Testis (tissue), 3 donors: Measurements from ENCODE around the gene OPRL1. TPM values are rescaled to one million over a fixed set of nuclear protein-coding genes. Genes with fewer than 3 reads are reported as not detected.

Experiments used
- DNase-seq: peaks from one replicate; pipeline ENCODE4 v3.0.0-alpha.2; 2019
- H3K27ac ChIP-seq, 2 donors: fragments of 200-600 bp; sonication (generic); one replicate each; pipeline ENCODE4 v1.5.1; 2019
- H3K27me3 ChIP-seq: fragments of 200-600 bp; sonication (generic); one replicate; pipeline ENCODE4 v1.5.1; 2019
- H3K36me3 ChIP-seq: fragments of 200-600 bp; sonication (generic); one replicate; pipeline ENCODE4 v1.5.1; 2017; ENCODE audit warnings: low read depth; ENCODE audit errors: missing control alignments
- H3K4me1 ChIP-seq: fragments of 200-600 bp; sonication (generic); one replicate; pipeline ENCODE4 v1.5.1; 2019
- H3K4me3 ChIP-seq, 2 donors: fragments of 200-600 bp; sonication (generic); one replicate each; pipeline ENCODE4 v1.5.1; 2017 to 2019
- H3K9me3 ChIP-seq: fragments of 200-600 bp; sonication (generic); one replicate; pipeline ENCODE4 v1.5.1; 2017
- POLR2A ChIP-seq: fragments of 450-650 bp; IDR thresholded peaks from one replicate; pipeline ENCODE4 v1.6.1; 2017; ENCODE audit warnings: antibody characterized with exemption, mild to moderate bottlenecking, moderate library complexity
- WGBS, 2 donors: methylation state at CpG; one replicate each; pipeline ENCODE4 v1.1.5; 2018; 5-methylcytosine and 5-hydroxymethylcytosine counted together
- intact Hi-C: fragments of 100-400 bp; cut with DNase I; formaldehyde crosslinking; loops from one replicate; pipeline ENCODE4 v1.15.1; 2023; ENCODE audit warnings: low total_unique reads
- polyA plus RNA-seq: library from polyadenylated mRNA; stranded (reverse); fragments of 350-450 nt; fragmentation: Illumina TruSeq; extraction: RNeasy Lipid Tissue Mini Kit (QIAGEN cat#74804); gene quantifications from one replicate; pipeline ENCODE4 v1.2.3, GENCODE V29; 2014; ENCODE audit warnings: low read depth, low replicate concordance; ENCODE audit not compliant: insufficient read depth
- total RNA-seq, 2 donors: library from RNA; depleted of rRNA; stranded (reverse); fragments of >200 nt; gene quantifications; one replicate each; pipeline ENCODE4 v1.2.3, GENCODE V29; 2016
- TF ChIP-seq, protein P1 (sequence below), 3 experiments: fragments of 450-650 bp in 2 of 3; fragments of 200-600 bp in 1 of 3; sonication (generic) in 1 of 3; IDR thresholded peaks; one replicate each; pipeline ENCODE4 v1.5.1; 2016 to 2019; ENCODE audit warnings: antibody characterized with exemption in 3 of 3, mild to moderate bottlenecking in 2 of 3, moderate library complexity in 1 of 3

Gene OPRL1
- total and polyA plus RNA-seq, 3 donors from 2014 or later = 6.0 to 9.4 (median 7.7) TPM

DNA sequence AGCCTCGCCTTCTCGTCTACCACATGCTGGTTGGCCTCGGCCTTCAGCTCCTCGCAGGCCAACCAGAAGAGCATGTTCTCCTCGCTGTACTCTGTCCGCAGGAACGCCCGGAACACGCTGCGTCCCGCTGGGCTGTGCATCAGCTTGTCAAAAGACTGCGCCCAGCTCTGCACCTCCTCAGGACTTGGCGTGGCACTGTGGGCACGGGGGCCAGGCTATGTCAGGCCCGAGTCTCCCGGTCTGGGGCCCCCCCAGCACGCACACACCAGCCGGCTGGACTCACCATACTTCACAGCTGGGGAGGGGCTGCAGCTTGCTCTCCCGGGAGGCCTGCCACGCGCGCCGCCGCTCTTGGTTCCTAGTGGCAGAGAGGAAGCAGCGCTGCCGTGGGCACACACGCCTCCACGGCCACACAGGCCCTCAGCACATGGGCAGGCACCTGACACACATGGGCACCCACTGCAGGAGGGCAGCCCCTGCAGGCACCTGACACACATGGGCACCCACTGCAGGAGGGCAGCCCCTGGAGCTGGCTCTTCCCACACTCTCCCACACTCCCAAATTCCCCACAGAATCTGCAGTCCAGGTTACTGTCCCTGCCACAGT is 5.6 kb upstream of the OPRL1 start:
- Histone ChIP-seq H3K9me3 (no peaks in the 10 kb centered on the region), H3K27ac (no peak overlapping the region), H3K4me3 (no peak overlapping the region), H3K4me1 (peaks cover 8% of the 10 kb centered on the region), H3K36me3 (no peaks in the 10 kb centered on the region), H3K27me3 (no peaks in the 10 kb centered on the region)
- 93 to 100% methylated on average over 5 to 28 of the region's 28 CpGs for WGBS, 2 donors
- DNase-seq = no peak
- no peak for TF ChIP-seq POLR2A
- TF ChIP-seq, protein P1, sequence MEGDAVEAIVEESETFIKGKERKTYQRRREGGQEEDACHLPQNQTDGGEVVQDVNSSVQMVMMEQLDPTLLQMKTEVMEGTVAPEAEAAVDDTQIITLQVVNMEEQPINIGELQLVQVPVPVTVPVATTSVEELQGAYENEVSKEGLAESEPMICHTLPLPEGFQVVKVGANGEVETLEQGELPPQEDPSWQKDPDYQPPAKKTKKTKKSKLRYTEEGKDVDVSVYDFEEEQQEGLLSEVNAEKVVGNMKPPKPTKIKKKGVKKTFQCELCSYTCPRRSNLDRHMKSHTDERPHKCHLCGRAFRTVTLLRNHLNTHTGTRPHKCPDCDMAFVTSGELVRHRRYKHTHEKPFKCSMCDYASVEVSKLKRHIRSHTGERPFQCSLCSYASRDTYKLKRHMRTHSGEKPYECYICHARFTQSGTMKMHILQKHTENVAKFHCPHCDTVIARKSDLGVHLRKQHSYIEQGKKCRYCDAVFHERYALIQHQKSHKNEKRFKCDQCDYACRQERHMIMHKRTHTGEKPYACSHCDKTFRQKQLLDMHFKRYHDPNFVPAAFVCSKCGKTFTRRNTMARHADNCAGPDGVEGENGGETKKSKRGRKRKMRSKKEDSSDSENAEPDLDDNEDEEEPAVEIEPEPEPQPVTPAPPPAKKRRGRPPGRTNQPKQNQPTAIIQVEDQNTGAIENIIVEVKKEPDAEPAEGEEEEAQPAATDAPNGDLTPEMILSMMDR (IDR thresholded peaks at IDR 0.05) = no peak
- intact Hi-C loops = no loop called here

DNA sequence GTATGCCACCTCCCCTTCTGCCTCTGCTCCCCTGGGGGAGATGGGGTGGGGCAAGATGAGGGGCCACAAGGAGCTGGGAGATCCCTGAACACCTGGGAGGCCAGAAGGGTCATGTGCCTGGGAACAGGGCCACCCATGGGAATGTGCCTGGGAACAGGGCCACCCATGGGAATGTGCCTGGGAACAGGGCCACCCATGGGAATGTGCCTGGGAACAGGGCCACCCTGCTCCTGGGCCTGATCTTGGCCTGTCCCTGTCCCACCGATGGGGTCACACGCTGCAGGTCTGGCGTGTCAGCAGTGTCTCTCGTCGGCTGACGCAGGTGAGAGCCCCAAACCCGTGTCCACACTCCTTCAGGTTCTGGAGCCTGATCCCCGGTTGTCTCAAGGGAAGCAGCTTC is 4.9 kb upstream of the OPRL1 start:
- Histone ChIP-seq H3K4me3 (no peak overlapping the region), H3K9me3 (no peaks in the 10 kb centered on the region), H3K27ac (no peak overlapping the region), H3K36me3 (no peaks in the 10 kb centered on the region), H3K4me1 (peaks cover 10% of the 10 kb centered on the region), H3K27me3 (no peaks in the 10 kb centered on the region)
- WGBS, 2 donors = 94 to 100% methylated on average over 1 to 8 of the region's 8 CpGs
- intact Hi-C loops = no loop called here
- no peak for DNase-seq
- no peak for TF ChIP-seq POLR2A
- TF ChIP-seq, protein P1 (IDR thresholded peaks at IDR 0.05) = no peak

DNA sequence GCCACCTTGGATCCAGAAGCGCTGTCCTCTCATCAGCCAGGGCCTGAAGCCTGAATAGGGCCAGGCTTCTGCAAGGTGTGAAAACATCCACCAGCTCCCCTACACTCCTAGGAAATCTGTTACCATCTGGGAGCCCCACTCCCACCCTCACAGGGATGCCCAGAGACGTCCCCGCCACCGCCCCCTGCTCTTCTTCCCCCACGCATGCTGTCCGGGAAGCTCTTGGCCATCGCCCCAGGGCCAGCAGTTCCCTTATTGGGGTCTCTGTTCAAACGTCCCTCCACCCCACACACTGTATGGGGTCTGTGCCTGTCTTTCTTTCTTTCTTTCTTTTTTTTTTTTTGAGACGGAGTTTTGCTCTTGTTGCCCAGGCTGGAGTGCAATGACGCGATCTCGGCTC is 4.3 kb upstream of the OPRL1 start:
- intact Hi-C loops = no loop called here
- H3K27ac ChIP-seq = no peak overlapping the region
- WGBS, 2 donors = 87 to 93% methylated on average over 12 of the region's 12 CpGs
- H3K27me3 ChIP-seq = no peaks in the 10 kb centered on the region
- no peak overlapping the region for H3K4me3 ChIP-seq
- no peak for DNase-seq
- no peaks in the 10 kb centered on the region for H3K36me3 ChIP-seq
- no peak for TF ChIP-seq POLR2A
- TF ChIP-seq, protein P1 (IDR thresholded peaks at IDR 0.05) = no peak
- peaks cover 13% of the 10 kb centered on the region for H3K4me1 ChIP-seq
- no peaks in the 10 kb centered on the region for H3K9me3 ChIP-seq

DNA sequence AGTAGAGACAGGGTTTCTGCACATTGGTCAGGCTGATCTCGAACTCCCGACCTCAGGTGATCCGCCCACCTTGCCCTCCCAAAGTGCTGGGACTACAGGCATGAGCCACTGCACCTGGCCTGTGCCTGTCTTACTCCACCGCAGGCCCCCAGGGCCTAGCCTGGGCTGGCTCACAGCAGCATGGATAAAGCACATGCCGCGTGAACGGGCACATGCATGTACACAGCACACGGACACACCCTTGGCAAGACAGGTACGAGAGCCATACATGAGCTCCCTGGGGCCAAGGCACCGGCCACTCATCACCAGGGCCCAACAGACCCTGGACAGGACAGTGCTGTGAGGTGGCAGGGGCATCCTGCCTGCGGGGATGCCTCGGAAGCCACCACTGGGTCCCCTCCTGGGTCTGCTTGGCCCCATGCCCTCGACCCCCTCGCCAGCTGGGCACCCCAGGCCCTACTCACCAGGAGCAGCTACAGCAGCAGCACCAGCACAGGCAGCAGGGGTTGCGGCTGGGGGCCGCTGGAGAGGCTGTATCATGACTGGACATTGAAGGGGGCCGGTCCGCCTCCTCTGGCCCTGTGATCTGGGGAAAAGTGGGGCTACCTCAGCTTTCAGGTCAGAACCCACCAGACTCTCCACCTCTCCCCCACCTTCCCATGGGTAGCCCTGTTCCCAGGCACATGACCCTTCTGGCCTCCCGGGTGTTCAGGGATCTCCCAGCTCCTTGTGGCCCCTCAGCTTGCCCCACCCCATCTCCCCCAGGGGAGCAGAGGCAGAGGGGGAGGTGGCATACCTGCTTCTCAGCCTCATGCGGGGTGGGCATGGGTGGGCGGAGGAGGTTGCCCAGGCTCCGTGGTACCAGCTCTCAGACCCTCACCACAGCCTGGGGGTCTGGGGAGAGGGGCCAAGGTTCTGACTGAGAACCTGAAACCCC is 3.6 kb upstream of the OPRL1 start:
- H3K4me1 ChIP-seq = peaks cover 13% of the 10 kb centered on the region
- no peaks in the 10 kb centered on the region for H3K36me3 ChIP-seq
- 95 to 96% methylated on average over 7 to 20 of the region's 22 CpGs for WGBS, 2 donors
- no peaks in the 10 kb centered on the region for H3K27me3 ChIP-seq
- H3K4me3 ChIP-seq = no peak overlapping the region
- no peak overlapping the region for H3K27ac ChIP-seq
- TF ChIP-seq POLR2A = no peak
- TF ChIP-seq, protein P1 (IDR thresholded peaks at IDR 0.05) = no peak
- no peak for DNase-seq
- intact Hi-C loops = no loop called here
- no peaks in the 10 kb centered on the region for H3K9me3 ChIP-seq
